Putamen (tissue), 1 donor: Measurements from ENCODE around the gene IFNA10.
"Not testable (repeated sequence)": the region's sequence is repeated elsewhere in the genome, so short reads cannot be mapped to it uniquely, and the experiment has no call there.

ENCODE experiments used
- DNase-seq: peaks from one replicate; pipeline ENCODE4 v3.0.0-alpha.2; 2016; ENCODE audit warnings: low spot score

IFNA10 gene

GRCh38 chr9:21207043-21207442 is at the start of gene IFNA10:
IFNA10 (minus strand) TSS chr9:21207143; CDS start chr9:21207097, 46 bp downstream.
- DNase-seq, result not testable (repeated sequence)

GRCh38 chr9:21255538-21256212 is 48.7 kb upstream of the IFNA10 start:
- DNase-seq, result no peak

- peak; percentile 22 for DNase-seq
Observed at GRCh38 chr9:21252721-21253547, 46.0 kb upstream of the IFNA10 start.

GRCh38 chr9:21251638-21252037 is 44.7 kb upstream of the IFNA10 start:
- DNase-seq, result no peak

- DNase-seq, result no peak
Observed at GRCh38 chr9:21251190-21251589, 44.2 kb upstream of the IFNA10 start.

GRCh38 chr9:21244836-21245235 is 37.9 kb upstream of the IFNA10 start:
- DNase-seq, result no peak

- DNase-seq, result no peak
Observed at GRCh38 chr9:21239911-21240310, 33.0 kb upstream of the IFNA10 start, which contains the start of gene IFNA14. IFNA14 (minus strand) TSS chr9:21240005; CDS start chr9:21239935, 70 bp downstream.

GRCh38 chr9:21236360-21236714 is 29.4 kb upstream of the IFNA10 start:
- DNase-seq, result not testable (repeated sequence)

- DNase-seq, result peak; percentile 4
Observed at GRCh38 chr9:21235468-21236359, 28.8 kb upstream of the IFNA10 start.

GRCh38 chr9:21234153-21234687 is 27.3 kb upstream of the IFNA10 start:
- DNase-seq, result no peak

GRCh38 chr9:21233258-21233657 is 26.3 kb upstream of the IFNA10 start:
- DNase-seq, result no peak

- DNase-seq, result no peak
Observed at GRCh38 chr9:21228122-21228521, 21.2 kb upstream of the IFNA10 start, which contains the start of gene IFNA17. IFNA17 (minus strand) TSS chr9:21228222; CDS start chr9:21228173, 49 bp downstream.

- not testable (repeated sequence) for DNase-seq
Observed at GRCh38 chr9:21217211-21217610, 10.3 kb upstream of the IFNA10 start, which contains the start of gene IFNA16. IFNA16 (minus strand) TSS chr9:21217311; CDS start chr9:21217305, 6 bp downstream.

- not testable (repeated sequence) for DNase-seq
Observed at GRCh38 chr9:21213411-21214326, 6.7 kb upstream of the IFNA10 start.

GRCh38 chr9:21212160-21212559 is 5.2 kb upstream of the IFNA10 start:
- DNase-seq, result not testable (repeated sequence)

GRCh38 chr9:21210782-21211181 is 3.8 kb upstream of the IFNA10 start:
- DNase-seq, result not testable (repeated sequence)

- DNase-seq, result no peak
Observed at GRCh38 chr9:21210311-21210710, 3.4 kb upstream of the IFNA10 start.

GRCh38 chr9:21205204-21205603 is 1.7 kb downstream of the IFNA10 start:
- DNase-seq, result no peak

GRCh38 chr9:21202105-21202504 is 4.8 kb downstream of the IFNA10 start, which contains the start of gene IFNA7:
IFNA7 (minus strand) TSS chr9:21202205; CDS start chr9:21202165, 40 bp downstream.
- not testable (repeated sequence) for DNase-seq
